K562 (cell line): Measurements from ENCODE around the gene NACAD. TPM values are rescaled to one million over a fixed set of nuclear protein-coding genes. Genes with fewer than 3 reads are reported as not detected.

ENCODE experiments used
- ATAC-seq: fragments of 200-7000 bp; cut with Tn5 transposase; 3 replicates; pipeline ENCODE4 v1.9.1; 2020; ENCODE audit warnings: moderate library complexity
- BruUV-seq: library from RNA; stranded (reverse); fragments of 400-500 nt; replicated peaks from 2 replicates; lab custom pipeline; 2021; lab: Mats Ljungman, UMichigan
- CTCF ChIA-PET: fragments of 300-600 bp; formaldehyde crosslinking; extraction: SDS; loops from one replicate; lab custom pipeline; 2021; ENCODE audit warnings: low intra/inter-chr PET ratio; lab: Yijun Ruan, JAX
- POLR2A ChIA-PET: fragments of 300-600, 350-650 bp; sonication (Branson Sonifier 250); formaldehyde crosslinking; extraction: SDS; loops from one replicate; lab custom pipeline; 2021; ENCODE audit warnings: antibody characterized with exemption, inconsistent platforms; lab: Yijun Ruan, JAX
- DNase-seq, 4 experiments: peaks; one replicate each; pipeline versions ENCODE4 v3.0.0 to v3.0.0-alpha.2; 2011 to 2018; ENCODE audit warnings: low spot score in 3 of 4, mixed read lengths in 3 of 4; ENCODE audit errors: extremely low read depth in 1 of 4
- FAIRE-seq: peaks from 2 replicates; lab custom pipeline; 2011; peaks lifted over from hg19 to GRCh38; lab: Jason Lieb, UNC
- H2AFZ ChIP-seq: 2 replicates; pipeline ENCODE4 v1.6.0; 2011; ENCODE audit warnings: low read depth, low read length, control low read depth, inconsistent platforms
- H3K27ac ChIP-seq: fragments of 200-600 bp; 3 replicates; pipeline ENCODE4 v1.8.0; 2011; ENCODE audit warnings: low read depth, mild to moderate bottlenecking, control low read depth, inconsistent platforms, low read length, moderate library complexity, mixed read lengths; ENCODE audit errors: extremely low read depth
- H3K27me3 ChIP-seq, 2 experiments: fragments of 300-600 bp in 1 of 2; 2 replicates in 1 of 2; 3 replicates in 1 of 2; pipeline versions ENCODE4 v1.6.0 to v1.8.0; 2011; ENCODE audit warnings: inconsistent platforms in 2 of 2, low read length in 2 of 2, mild to moderate bottlenecking in 1 of 2, mixed read lengths in 1 of 2, moderate library complexity in 1 of 2; ENCODE audit not compliant: control insufficient read depth in 2 of 2, insufficient read depth in 2 of 2
- H3K36me3 ChIP-seq: fragments of 300-600 bp; 3 replicates; pipeline ENCODE4 v1.8.0; 2011; ENCODE audit warnings: mild to moderate bottlenecking, low read length, inconsistent platforms; ENCODE audit not compliant: control insufficient read depth, insufficient read depth
- H3K4me1 ChIP-seq, 2 experiments: fragments of 200-600 bp in 1 of 2; replicated peaks in 1 of 2; 2 replicates in 1 of 2; 3 replicates in 1 of 2; pipeline versions ENCODE4 v1.5.1 to v1.8.0; 2011; ENCODE audit warnings: inconsistent platforms in 2 of 2, low read length in 2 of 2, mild to moderate bottlenecking in 1 of 2, mixed read lengths in 1 of 2, moderate library complexity in 1 of 2; ENCODE audit not compliant: control insufficient read depth in 2 of 2, insufficient read depth in 2 of 2
- H3K4me2 ChIP-seq: 2 replicates; pipeline ENCODE4 v1.6.1; 2011; ENCODE audit warnings: low read length, control low read depth, inconsistent platforms, mixed read lengths; ENCODE audit not compliant: insufficient read depth
- H3K4me3 ChIP-seq: fragments of 200-600 bp; sonication (generic), shearing (Covaris generic); 2 replicates; pipeline ENCODE4 v1.5.1; 2016; ENCODE audit warnings: control low read depth, inconsistent platforms
- H3K79me2 ChIP-seq: fragments of 200-600 bp; 3 replicates; pipeline ENCODE4 v1.8.0; 2011; ENCODE audit warnings: low read length, inconsistent platforms; ENCODE audit not compliant: control insufficient read depth, insufficient read depth
- H3K9ac ChIP-seq, 2 experiments: 2 replicates each; pipeline versions ENCODE4 v1.6.0 to v1.6.1; 2011; ENCODE audit warnings: low read depth in 2 of 2, low read length in 2 of 2, control low read depth in 1 of 2, inconsistent platforms in 1 of 2, mild to moderate bottlenecking in 1 of 2, mixed read lengths in 1 of 2; ENCODE audit not compliant: insufficient read depth in 1 of 2
- H3K9me1 ChIP-seq: one replicate; pipeline ENCODE4 v1.6.0; 2011; ENCODE audit warnings: inconsistent platforms, mild to moderate bottlenecking, low read length, moderate library complexity; ENCODE audit not compliant: control insufficient read depth, insufficient read depth
- H3K9me3 ChIP-seq: replicated peaks from 2 replicates; pipeline ENCODE4 v1.5.1; 2011; ENCODE audit warnings: low read depth, low read length, inconsistent platforms; ENCODE audit not compliant: control insufficient read depth, insufficient read depth
- H4K20me1 ChIP-seq: replicated peaks from 2 replicates; pipeline ENCODE4 v1.6.1; 2011; ENCODE audit warnings: low read length, inconsistent platforms, mixed read lengths; ENCODE audit not compliant: control insufficient read depth, insufficient read depth
- CCNT2 ChIP-seq: IDR thresholded peaks from 2 replicates; pipeline ENCODE4 v1.6.1; 2011; ENCODE audit warnings: borderline replicate concordance, low read depth, mild to moderate bottlenecking, moderate library complexity, mixed read lengths, low read length; ENCODE audit not compliant: insufficient read length; ENCODE audit errors: extremely low read depth
- CHD1 ChIP-seq: fragments of 200-600 bp; sonication (generic); IDR thresholded peaks from one replicate; pipeline ENCODE4 v1.6.1; 2012; ENCODE audit warnings: mild to moderate bottlenecking, moderate library complexity, low read length, inconsistent platforms
- EP400 ChIP-seq: fragments of 450-650 bp; IDR thresholded peaks from 2 replicates; pipeline ENCODE4 v1.6.1; 2017; ENCODE audit warnings: antibody characterized with exemption, mild to moderate bottlenecking, moderate library complexity
- HNRNPUL1 ChIP-seq: fragments of 200-400 bp; formaldehyde crosslinking; IDR thresholded peaks from 2 replicates; pipeline ENCODE4 v1.6.1; 2017; ENCODE audit warnings: low read length
- MECOM ChIP-seq: fragments of 250-450 bp; sonication (Bioruptor Pico); IDR thresholded peaks from 2 replicates; pipeline ENCODE4 v1.8.0; 2022; ENCODE audit warnings: inconsistent platforms
- NFE2L1 ChIP-seq: fragments of 450-650 bp; IDR thresholded peaks from 2 replicates; pipeline ENCODE4 v1.6.1; 2016; ENCODE audit warnings: missing genetic modification characterization, low read depth, mild to moderate bottlenecking, missing compliant biosample characterization, moderate library complexity, borderline replicate concordance
- POLR2AphosphoS5 ChIP-seq: IDR thresholded peaks from 2 replicates; pipeline ENCODE4 v1.6.1; 2011; ENCODE audit warnings: mild to moderate bottlenecking, low read depth, low read length, moderate library complexity; ENCODE audit not compliant: control insufficient read depth, insufficient read depth
- RNF2 ChIP-seq: sonication (generic); IDR thresholded peaks from 2 replicates; pipeline ENCODE4 v1.6.1; 2016
- TAL1 ChIP-seq: fragments of 450-650 bp; IDR thresholded peaks from 2 replicates; pipeline ENCODE4 v1.6.1; 2016; ENCODE audit warnings: mild to moderate bottlenecking
- TCF3 ChIP-seq: sonication (generic); formaldehyde crosslinking; IDR thresholded peaks from 2 replicates; pipeline ENCODE4 v1.4.0; 2020; ENCODE audit warnings: mild to moderate bottlenecking, missing genetic modification reagents
- XRCC3 ChIP-seq: fragments of 450-650 bp; IDR thresholded peaks from 2 replicates; pipeline ENCODE4 v1.6.1; 2017; ENCODE audit warnings: mild to moderate bottlenecking, moderate library complexity
- ZBTB12 ChIP-seq: fragments of 250-450 bp; sonication (Bioruptor Pico); IDR thresholded peaks from 2 replicates; pipeline ENCODE4 v1.4.0; 2020
- ZBTB2 ChIP-seq: fragments of 450-650 bp; IDR thresholded peaks from 2 replicates; pipeline ENCODE4 v1.6.1; 2016; ENCODE audit warnings: antibody characterized with exemption
- ZKSCAN3 ChIP-seq: fragments of 250-450 bp; sonication (Bioruptor Pico); IDR thresholded peaks from 2 replicates; pipeline ENCODE4 v1.4.0; 2020
- ZNF134 ChIP-seq: fragments of 250-450 bp; sonication (Bioruptor Pico); conservative IDR thresholded peaks from 2 replicates; pipeline ENCODE4 v1.4.0; 2020
- ZNF263 ChIP-seq: sonication (generic); formaldehyde crosslinking; IDR thresholded peaks from 2 replicates; pipeline ENCODE4 v1.8.0; 2022; ENCODE audit warnings: mild to moderate bottlenecking, missing genetic modification reagents, borderline replicate concordance
- ZNF57 ChIP-seq: fragments of 450-650 bp; formaldehyde crosslinking; IDR thresholded peaks from 2 replicates; pipeline ENCODE4 v1.4.0; 2020; ENCODE audit warnings: mild to moderate bottlenecking, moderate library complexity
- WGBS: fragments of 100-300 bp; shearing (Covaris generic); methylation state at CpG from one replicate; pipeline ENCODE4 v1.1.6; 2016; ENCODE audit warnings: low coverage, mixed read lengths; ENCODE audit not compliant: insufficient coverage; ENCODE audit errors: missing lambda C conversion rate; 5-methylcytosine and 5-hydroxymethylcytosine counted together
- in situ Hi-C: fragments of 300-500 bp; cut with MboI; formaldehyde crosslinking; loops from 4 replicates; pipeline ENCODE4 v1.15.0; 2018; ENCODE audit warnings: inconsistent platforms, mixed read lengths
- intact Hi-C: fragments of 100-400 bp; cut with micrococcal nuclease; formaldehyde crosslinking; loops from 2 replicates; pipeline ENCODE4 v1.14.2; 2022
- polyA plus RNA-seq, 8 experiments: library from polyadenylated mRNA; depleted of rRNA in 4 of 8; stranded (reverse) in 5 of 8; unstranded in 3 of 8; fragments of >200 nt; fragmentation: Nextera tagmentation in 2 of 8; fragmentation: Illumina TruSeq in 1 of 8; extraction: Ambion mirVana in 2 of 8; extraction: Trizol in 1 of 8; gene quantifications; 2 replicates each; pipeline versions ENCODE4 v1.2.1 to v1.2.3, GENCODE V29; 2011 to 2014; ENCODE audit warnings: inconsistent platforms in 1 of 8, missing spikeins in 1 of 8
- total RNA-seq, 7 experiments: library from RNA; depleted of rRNA in 6 of 7; stranded (reverse); fragments of >200 nt in 6 of 7; fragmentation: Illumina TruSeq in 2 of 7; extraction: Trizol in 2 of 7; gene quantifications; 2 replicates each; pipeline versions ENCODE4 v1.2.1 to v1.2.3, GENCODE V29; 2011 to 2021; ENCODE audit warnings: low replicate concordance in 1 of 7

Gene NACAD
- total and polyA plus RNA-seq, 9 of the 15 experiments (the other 6 are each of a cell fraction or from before 2014, with no cell fraction given), result under 0.01 to 0.03 (median 0.02) TPM; not detected in 5

- H4K20me1 ChIP-seq, result no peaks in the 10 kb centered on the region
- peaks cover 15% of the 10 kb centered on the region for H3K79me2 ChIP-seq
- ATAC-seq (no peak), DNase-seq (no peak), FAIRE-seq (no peak)
- peaks cover 29% of the 10 kb centered on the region; the same call in 2 of the 3 replicates for H3K36me3 ChIP-seq
- intact Hi-C loops (no loop called here), in situ Hi-C loops (no loop called here)
- ChIA-PET POLR2A (no interaction called here), CTCF (no interaction called here)
- H3K4me3 ChIP-seq, result no peak overlapping the region
- no peaks in the 10 kb centered on the region for H3K4me1 ChIP-seq
- no peaks in the 10 kb centered on the region for H3K27me3 ChIP-seq
- H3K4me2 ChIP-seq, result no peak overlapping the region
- no TSS peak for BruUV-seq
- no peak overlapping the region for H3K9ac ChIP-seq
- no peaks in the 10 kb centered on the region for H3K9me3 ChIP-seq
- H2AFZ ChIP-seq, result no peak overlapping the region
- 75% methylated on average over 4 of the region's 6 CpGs for WGBS
- no peaks in the 10 kb centered on the region for H3K9me1 ChIP-seq
- TF ChIP-seq ZBTB2 (no peak), XRCC3 (no peak), ZBTB12 (CRISPR knock-in tag) (no peak), EP400 (no peak), NFE2L1 (tag) (no peak), ZNF57 (CRISPR knock-in tag) (no peak), ZNF134 (no peak), ZKSCAN3 (CRISPR knock-in tag) (no peak), POLR2AphosphoS5 (no peak), TCF3 (CRISPR knock-in tag) (no peak), MECOM (CRISPR knock-in tag) (no peak), RNF2 (no peak), HNRNPUL1 (no peak), CHD1 (no peak), CCNT2 (no peak), ZNF263 (no peak), TAL1 (no peak)
- H3K27ac ChIP-seq, result no peak overlapping the region
Measured at GRCh38 chr7:45053401-45053800, 35.4 kb downstream of the NACAD start.
